NCI-H345 treated with DMSO at 0.1 percent for 48 hours (cell line): Measurements from ENCODE around the gene ANO1.
A peak's percentile ranks its signal among the peaks of the same experiment; 100 is the strongest.

Experiments
- DNase-seq: peaks from one replicate; lab custom pipeline; 2025; ENCODE audit not compliant: unreplicated experiment; lab: John Stamatoyannopoulos, UW

ANO1 gene

GRCh38 chr11:70111269-70112016 lies 33.3 kb downstream of the ANO1 start:
- no peak for DNase-seq

DNA sequence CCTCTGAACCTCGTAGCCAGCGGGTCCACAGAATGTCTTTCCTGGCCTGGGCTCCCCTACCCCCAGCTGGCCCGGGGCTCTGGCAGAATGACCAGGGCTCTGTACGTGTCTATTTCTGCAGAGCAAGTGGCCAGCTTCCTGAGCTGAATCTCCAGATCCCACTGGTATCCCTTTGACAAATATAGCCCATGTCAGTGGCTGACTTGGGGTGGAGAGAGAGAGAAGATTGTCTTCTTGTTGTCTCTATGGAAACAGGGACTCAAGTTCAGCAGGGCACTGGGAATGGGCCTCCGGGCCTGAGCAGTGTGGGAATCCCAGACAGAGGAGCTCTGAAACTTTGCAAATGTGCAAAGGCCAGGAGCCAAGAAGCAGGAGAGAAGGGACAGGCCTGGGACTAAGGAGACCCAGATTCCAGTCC lies 33.9 kb downstream of the ANO1 start:
- no peak for DNase-seq

GRCh38 chr11:70113801-70114200 lies 35.7 kb downstream of the ANO1 start:
- no peak for DNase-seq

DNA sequence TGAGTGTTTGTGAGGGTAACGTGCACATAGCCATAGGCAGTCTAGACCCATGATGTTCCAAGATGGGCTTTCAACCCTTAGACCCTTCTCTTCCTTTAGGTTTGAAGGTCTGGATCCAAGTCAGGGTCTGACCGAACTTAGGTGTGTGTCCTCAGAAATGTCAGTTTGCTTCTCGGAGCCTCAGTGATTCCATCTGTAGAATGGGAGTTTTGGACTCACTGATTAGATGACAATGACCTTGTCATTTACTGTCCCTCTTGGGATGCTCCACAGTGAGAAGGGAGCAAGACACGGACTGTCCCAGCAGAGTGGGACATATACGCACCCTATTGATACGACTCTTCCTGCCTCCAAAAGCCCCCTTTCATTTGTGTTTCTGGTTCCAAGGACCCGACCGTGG lies 37.7 kb downstream of the ANO1 start:
- no peak for DNase-seq

DNA sequence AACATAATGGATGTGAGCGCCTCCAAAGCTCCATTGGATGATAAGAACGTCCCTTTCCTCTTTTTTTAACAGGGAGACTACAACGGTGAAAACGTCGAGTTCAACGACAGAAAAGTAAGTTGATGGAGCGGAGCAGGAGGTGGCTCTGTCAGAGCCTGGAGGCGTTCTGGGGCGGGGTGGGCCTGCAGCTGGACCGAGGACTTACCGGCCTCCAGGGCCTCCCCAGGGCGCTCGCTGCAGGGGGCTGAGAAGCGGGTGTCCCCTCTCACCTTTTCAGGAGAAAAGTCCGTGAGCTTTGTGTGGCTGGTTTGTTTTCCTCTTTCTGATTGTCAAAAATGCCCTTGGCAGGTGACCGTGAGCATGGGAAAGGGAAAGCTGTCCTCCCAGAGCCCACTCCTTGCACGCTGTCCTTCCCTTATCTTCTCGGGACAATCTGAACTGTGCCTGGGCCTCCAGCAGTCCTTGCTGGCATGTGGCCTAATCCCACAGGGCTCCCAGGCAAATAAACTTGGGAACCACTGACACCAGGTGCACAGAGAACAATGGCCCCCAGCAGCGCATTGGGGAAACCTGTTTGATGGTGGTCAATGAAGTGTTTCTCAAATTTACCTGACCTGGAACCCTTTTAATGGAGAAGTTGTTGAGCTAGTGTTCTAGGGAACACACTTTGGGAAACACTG lies 38.4 kb downstream of the ANO1 start:
- DNase-seq, result no peak

DNA sequence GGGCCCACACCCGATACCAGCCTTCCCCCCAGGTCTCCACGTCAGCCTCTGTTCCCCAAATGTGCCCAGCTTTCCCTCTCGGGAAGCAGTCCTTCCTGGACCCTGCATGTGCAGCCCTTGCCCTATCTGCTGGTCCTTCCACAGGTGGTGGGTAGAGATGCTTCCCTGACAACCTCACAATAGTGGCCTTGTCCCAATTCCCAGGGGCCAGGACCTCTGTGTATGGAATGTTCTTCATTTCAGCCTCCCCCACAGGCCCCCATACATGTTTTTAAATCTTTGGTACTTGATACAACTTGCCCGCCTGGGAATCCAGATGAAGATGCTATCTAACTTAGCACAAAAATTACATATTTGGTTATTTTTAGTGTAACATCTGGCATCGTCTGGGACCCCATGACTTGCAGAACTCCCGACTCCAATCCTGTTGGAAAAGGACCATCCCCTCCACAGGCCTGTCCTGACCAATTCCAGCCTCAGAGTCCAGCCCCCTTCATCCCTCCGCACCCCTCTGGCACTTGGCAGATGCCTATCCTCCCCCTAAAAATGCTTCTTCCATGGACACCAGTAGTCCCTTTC lies 39.5 kb downstream of the ANO1 start:
- no peak for DNase-seq

DNA sequence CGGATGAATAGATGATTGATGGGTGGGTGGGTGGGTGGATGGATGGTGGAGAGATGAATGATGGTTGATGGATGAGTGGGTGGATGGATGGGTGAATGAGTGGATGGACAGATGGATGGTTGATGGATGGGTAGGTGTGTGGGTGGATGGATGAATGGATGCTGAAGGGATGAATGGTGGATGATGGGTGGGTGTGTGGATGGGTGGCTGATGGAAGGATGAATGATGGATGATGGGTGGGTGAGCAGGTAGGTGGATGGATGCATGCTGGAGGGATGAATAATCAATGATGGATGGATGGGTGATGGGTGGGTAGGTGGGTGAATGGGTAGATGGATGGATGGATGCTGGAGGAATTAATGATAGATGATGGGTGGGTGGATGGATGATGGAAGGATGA lies 40.5 kb downstream of the ANO1 start:
- no peak for DNase-seq

- no peak for DNase-seq
Measured at GRCh38 chr11:70119502-70119901, 41.4 kb downstream of the ANO1 start.

DNA sequence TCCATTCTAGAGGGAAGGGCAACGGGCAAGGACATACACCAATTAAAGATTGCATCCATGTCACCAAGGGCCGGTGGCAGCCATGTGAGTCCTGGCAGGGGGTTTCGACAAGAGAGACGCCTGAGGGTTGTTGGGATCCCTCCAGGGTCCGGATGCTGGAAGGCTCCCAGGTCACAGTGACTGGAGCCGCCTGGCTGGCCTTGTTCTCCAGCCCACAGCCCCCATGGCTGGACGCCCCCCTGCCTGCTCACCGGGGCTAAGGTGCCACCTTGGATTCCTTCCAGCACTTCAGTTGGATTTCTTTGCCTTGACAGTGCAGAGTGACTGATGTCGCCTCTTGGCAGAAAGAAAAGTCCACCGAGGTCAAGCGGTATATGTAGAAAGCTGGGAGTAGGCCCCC lies 42.6 kb downstream of the ANO1 start:
- no peak for DNase-seq

GRCh38 chr11:70122490-70123198 lies 44.5 kb downstream of the ANO1 start:
- DNase-seq, result no peak

- DNase-seq, result no peak
Measured at GRCh38 chr11:70123711-70124110, 45.6 kb downstream of the ANO1 start.

- DNase-seq, result no peak
Measured at GRCh38 chr11:70124321-70125000, 46.3 kb downstream of the ANO1 start.

- no peak for DNase-seq
Measured at GRCh38 chr11:70126494-70126893, 48.4 kb downstream of the ANO1 start.

DNA sequence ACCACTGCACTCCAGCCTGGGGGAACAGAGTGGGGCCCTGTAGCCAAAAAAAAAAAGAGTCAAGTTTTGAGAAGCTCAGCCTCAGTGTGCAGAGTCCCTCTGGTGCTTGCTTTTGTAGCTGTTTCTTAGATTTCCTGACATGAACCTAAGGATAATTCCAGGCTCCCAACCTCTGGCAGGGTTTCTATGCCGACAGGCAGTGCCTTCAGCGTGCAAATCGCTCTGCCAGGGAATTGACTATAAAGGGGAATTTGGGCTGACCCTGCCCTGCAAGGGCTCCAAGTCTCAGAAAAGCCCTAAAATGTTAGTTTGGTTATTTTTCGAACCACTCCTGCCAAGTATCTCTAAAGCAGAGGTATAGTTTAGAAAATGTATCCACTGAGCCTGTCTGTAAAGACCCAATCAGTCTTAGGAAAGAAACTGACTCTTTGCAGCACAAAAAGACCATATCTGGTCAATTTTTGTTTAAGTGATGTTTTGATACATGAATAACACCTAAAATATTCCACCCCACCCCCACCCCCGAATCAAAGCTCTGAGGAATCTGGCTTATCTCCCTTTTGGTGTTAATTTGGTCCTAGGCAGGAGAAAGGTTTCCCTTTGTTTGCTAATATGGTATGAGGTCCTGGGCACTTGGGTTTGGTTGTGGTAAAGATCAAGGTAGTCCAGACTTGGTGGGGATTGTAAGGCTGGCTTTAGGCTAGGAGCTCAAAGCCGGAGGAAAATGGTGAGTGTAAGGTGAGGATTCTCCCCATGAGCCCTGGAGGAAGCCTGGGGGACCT lies 49.7 kb downstream of the ANO1 start:
- no peak for DNase-seq

- peak; percentile 63 for DNase-seq
Measured at GRCh38 chr11:70128435-70128906, 50.4 kb downstream of the ANO1 start.

GRCh38 chr11:70129051-70129592 lies 51.0 kb downstream of the ANO1 start:
- no peak for DNase-seq

- no peak for DNase-seq
Measured at GRCh38 chr11:70130636-70131035, 52.5 kb downstream of the ANO1 start.

DNA sequence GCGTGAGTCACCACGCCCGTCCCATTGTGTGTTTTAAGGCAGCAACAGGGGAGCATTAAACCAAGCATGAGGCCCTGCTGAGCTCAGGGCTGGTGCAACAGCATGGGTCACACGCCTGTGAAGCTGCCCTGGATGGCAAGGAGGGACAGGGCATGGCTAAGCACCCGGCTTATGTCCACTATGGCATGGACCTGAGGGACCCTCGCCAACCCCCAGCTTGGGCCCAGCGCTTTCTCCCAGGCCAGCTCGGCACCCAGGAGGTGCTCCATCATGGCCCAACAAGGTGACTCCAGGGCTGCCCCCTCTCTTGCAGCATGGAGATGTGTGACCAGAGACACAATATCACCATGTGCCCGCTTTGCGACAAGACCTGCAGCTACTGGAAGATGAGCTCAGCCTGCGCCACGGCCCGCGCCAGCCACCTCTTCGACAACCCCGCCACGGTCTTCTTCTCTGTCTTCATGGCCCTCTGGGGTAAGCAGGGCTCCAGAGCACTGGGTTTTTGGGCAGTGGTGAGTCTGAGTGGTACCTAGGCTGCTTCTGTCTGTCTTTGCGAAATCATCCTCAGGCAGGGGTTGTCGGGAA lies 53.6 kb downstream of the ANO1 start:
- DNase-seq, result no peak

- no peak for DNase-seq
Measured at GRCh38 chr11:70132641-70133040, 54.5 kb downstream of the ANO1 start.
